GM12873 (cell line): Measurements from ENCODE around the gene IFT52.

ENCODE experiments used
- TF ChIP-seq, protein P1 (sequence below): IDR thresholded peaks from 2 replicates; pipeline ENCODE4 v1.5.1; 2012; ENCODE audit warnings: low read depth, mild to moderate bottlenecking, moderate library complexity, low read length, control low read depth; ENCODE audit not compliant: insufficient read depth; ENCODE audit errors: missing control alignments

The IFT52 gene

GRCh38 chr20:43568706-43569105 lies 22.0 kb upstream of the IFT52 start:
- TF ChIP-seq, protein P1, sequence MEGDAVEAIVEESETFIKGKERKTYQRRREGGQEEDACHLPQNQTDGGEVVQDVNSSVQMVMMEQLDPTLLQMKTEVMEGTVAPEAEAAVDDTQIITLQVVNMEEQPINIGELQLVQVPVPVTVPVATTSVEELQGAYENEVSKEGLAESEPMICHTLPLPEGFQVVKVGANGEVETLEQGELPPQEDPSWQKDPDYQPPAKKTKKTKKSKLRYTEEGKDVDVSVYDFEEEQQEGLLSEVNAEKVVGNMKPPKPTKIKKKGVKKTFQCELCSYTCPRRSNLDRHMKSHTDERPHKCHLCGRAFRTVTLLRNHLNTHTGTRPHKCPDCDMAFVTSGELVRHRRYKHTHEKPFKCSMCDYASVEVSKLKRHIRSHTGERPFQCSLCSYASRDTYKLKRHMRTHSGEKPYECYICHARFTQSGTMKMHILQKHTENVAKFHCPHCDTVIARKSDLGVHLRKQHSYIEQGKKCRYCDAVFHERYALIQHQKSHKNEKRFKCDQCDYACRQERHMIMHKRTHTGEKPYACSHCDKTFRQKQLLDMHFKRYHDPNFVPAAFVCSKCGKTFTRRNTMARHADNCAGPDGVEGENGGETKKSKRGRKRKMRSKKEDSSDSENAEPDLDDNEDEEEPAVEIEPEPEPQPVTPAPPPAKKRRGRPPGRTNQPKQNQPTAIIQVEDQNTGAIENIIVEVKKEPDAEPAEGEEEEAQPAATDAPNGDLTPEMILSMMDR = no peak

- TF ChIP-seq, protein P1 = no peak
Measured at GRCh38 chr20:43569282-43569681, 21.5 kb upstream of the IFT52 start.

DNA sequence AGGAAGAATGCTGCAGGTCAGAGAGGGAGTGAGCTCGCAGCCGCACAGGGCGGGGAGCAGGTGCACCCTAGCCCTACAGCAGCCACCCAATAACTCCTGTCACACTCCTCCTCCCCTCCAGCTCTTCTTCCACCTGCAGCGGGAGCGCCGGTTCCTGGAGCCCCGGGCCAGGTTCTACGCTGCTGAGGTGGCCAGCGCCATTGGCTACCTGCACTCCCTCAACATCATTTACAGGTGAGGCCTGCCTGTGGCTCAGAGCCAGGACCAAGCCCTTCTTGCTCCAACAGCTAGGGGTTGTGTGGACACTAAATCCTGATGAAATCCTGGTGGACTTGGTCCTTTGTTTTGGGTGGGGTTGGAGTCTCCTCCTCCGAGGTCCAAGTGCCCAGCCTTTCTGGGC lies 20.2 kb upstream of the IFT52 start:
- TF ChIP-seq, protein P1 = no peak

- TF ChIP-seq, protein P1 = no peak
Measured at GRCh38 chr20:43571310-43571709, 19.4 kb upstream of the IFT52 start.

- TF ChIP-seq, protein P1 = no peak
Measured at GRCh38 chr20:43571771-43572170, 19.0 kb upstream of the IFT52 start.

DNA sequence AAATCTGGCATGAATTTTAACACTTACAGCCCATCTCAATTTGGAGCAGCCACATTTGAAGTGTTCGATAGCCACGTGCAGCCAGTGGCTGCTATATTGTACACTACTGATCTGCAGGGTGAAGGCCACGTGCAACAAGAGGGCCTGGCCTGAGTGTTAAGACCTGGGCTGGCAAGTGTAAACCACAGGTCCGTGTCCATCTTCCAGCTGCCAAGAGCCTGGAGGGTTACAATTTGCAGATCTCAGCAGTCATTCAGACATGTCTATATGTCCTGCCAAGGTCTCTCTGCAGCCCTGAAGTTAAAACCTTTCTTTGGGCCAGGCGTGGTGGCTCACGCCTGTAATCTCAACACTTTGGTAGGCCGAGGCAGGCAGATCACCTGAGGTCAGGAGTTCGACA lies 17.8 kb upstream of the IFT52 start:
- TF ChIP-seq, protein P1 = no peak

GRCh38 chr20:43576108-43576507 lies 14.6 kb upstream of the IFT52 start:
- TF ChIP-seq, protein P1 = no peak
